GM18951 (cell line): Measurements from ENCODE around the gene COPS7B.
"Not testable (repeated sequence)": the region's sequence is repeated elsewhere in the genome, so short reads cannot be mapped to it uniquely, and the experiment has no call there.

Experiments used
- POLR2A ChIP-seq: IDR thresholded peaks from 4 replicates; pipeline ENCODE4 v1.6.1; 2011; ENCODE audit warnings: mild to moderate bottlenecking; ENCODE audit not compliant: insufficient read length, insufficient read depth; ENCODE audit errors: extremely low read depth
- in situ Hi-C: fragments of 300-500 bp; cut with MboI; formaldehyde crosslinking; loops from one replicate; pipeline ENCODE4 v1.12.0; 2022; ENCODE audit warnings: low sequenced_read_pairs, mixed read lengths, inconsistent platforms; ENCODE audit not compliant: unreplicated experiment

The COPS7B gene

DNA sequence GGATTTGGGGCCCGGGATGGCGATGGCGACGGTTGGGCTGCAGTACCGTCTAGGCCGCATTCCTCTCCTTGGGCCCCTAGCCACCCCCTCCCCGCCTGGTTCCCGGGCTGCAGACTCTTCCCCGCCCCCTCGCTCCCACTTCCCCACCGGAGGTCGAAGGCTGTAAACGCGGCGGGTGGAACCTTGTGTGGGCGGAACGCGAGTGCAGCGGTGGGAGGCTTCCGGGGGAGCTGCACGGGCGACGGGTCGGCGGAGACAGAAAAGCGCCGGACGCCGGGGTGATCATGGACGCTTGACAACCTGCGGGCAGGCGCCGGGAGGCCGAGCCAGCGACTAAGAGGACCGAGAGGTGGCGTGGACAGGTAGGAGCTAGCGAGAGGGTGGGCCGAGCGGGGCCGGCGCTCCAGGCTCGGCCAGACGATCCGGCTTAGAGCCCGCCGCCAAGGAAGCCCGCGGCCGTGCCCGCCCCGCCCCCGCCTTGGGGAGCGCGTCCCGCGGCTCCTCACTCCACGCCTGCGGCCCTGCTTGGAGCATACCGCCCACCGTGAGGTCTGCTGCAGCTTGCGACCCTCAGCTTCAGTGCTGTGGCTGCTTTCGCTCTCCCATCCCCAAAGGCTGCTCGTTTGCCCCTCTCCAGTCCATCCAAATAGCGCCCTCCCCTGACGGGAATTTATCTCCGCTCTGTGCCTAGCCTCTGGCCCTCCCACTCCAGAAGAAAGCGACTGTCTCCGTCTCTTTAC is at the start of gene COPS7B:
Gene COPS7B (plus strand): TSS at position 269 of the 740 bp plus-strand sequence. CDS start 2,126 bp downstream, outside the sequence.
- in situ Hi-C loops, result no loop called here
- TF ChIP-seq POLR2A, result peak; percentile 67

DNA sequence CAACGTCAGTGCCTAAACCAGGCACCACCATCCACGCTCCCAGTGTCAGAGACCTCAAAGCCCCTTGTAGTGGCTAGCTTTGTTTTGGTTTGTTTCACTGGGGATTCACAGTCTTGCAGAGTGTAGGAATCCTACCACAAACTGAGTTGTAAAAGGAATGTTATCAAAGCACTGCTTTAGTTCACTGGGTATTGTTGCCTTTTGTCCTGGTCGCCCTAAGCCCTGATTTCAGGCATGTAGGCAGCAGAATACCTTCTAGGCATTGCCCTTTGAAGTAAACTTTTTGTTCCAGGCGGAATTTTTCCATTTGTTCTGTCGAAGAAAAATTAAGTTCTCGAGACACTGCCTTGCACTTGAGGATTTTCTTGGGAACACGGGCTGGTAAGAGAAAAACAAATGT is 48.5 kb upstream of the COPS7B start:
- TF ChIP-seq POLR2A, result no peak
- in situ Hi-C loops, result no loop called here

DNA sequence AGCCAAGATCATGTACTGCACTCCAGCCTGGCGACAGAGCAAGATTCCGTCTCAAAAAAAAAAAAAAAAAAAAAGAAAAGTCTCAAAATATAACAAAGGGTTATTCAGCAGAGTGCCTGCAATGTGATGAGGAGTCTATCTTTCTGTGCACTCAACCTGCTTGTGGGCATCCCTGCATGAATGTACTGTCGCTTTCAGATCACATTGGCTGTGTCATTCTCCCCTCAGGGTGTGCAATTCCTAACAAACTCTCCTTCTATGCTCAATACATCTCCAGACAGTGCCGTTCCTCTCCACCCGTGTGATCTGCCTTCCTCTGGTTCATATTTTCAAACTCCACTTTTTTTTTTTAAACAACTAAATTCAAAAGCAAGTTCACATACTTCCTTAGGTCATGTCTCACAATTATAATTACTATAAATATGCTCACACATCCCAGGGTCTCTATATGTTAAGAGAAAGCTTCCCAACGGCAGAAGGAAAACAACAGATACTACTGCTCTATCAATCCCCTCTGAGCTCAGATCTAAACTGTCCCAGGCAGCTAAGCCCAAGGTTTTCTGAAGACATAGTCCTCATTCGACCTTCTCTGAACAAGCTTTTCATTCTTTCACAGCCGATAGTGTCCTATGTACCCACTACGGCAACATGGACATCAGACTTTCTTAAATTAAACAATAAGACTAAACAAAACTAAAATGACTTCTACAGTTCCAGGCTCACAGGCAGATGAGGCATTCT is 42.7 kb upstream of the COPS7B start:
- TF ChIP-seq POLR2A, result no peak
- in situ Hi-C loops, result no loop called here

DNA sequence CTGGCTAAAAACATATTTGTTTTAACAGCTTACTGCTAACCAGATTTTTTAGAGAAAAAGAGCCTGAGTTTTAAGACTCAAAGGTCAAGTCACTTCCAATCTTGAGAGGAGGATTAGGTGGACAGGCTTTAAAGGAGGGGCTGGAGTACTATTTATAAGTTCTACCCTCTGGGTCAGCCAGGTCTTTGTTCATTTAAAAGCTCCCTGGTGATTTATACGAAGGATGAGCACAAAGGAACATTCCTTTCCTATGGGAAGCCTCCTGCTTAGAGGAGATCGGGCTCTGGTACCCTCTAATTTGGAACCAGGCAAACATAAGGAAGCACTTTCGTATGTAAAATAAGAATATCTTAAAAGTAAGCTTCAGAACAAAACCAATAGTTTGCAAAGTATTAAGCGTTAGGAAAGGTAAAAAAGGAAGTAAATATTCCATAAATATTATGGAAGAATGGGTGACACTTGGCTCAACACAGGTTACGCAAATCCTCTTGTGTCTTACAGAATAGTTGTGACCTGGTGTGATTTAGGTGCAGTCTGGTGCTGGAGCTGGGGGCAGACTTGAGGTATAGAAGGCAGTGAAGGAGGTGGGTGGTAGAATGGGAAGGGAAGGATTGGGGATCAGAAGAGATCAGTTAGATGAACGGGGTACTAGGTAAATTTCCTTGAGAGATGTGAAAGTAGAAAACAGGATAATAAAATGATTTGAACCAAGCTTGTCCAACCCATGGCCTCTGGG is 40.8 kb upstream of the COPS7B start:
- in situ Hi-C loops, result no loop called here

DNA sequence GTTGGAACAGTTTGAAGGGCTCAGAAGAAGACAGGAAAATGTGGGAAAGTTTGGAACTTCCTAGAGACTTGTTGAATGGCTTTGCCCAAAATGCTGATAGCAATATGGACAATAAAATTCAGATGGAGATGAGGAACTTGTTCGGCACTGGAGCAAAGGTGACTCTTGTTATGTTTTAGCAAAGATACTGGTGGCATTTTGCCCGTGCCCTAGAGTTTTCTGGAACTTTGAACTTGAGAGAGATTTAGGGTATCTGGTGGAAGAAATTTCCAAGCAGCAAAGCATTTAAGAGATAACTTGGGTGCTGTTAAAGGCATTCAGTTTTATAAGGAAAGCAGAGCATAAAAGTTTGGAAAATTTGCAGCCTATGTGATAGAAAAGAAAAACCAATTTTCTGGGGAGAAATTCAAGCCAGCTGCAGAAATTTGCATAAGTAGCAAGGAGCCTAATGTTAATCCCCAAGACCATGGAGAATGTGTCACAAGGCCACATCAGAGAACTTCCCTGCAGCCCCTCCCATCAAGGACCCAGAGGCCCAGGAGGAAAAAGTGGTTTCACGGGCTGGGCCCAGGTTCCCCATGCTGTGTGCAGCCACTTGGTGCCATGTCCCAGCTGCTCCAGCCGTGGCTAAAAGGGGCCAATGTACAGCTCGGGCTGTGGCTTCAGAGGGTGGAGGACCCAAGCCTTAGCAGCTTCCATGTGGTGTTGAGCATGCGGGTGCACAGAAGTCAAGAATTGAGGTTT is 37.9 kb upstream of the COPS7B start:
- in situ Hi-C loops, result not testable (repeated sequence)

More for the DNA sequence above, 40.8 kb upstream of the COPS7B start:
- TF ChIP-seq POLR2A, result no peak

DNA sequence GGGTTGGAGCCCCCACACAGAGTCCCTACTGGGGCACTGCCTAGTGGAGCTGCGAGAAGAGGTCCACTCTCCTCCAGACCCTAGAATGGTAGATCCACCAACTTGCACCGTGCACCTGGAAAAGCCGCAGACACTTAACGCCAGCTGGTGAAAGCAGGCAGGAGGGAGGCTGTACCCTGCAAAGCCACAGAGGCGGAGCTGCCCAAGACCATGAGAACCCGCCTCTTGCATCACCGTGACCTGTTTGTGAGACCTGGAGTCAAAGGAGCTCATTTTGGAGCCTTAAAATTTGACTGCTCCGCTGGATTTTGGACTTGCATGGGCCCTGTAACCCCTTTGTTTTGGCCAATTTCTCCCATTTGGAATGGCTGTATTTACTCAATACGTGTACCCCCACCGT is 37.2 kb upstream of the COPS7B start:
- in situ Hi-C loops, result not testable (repeated sequence)

DNA sequence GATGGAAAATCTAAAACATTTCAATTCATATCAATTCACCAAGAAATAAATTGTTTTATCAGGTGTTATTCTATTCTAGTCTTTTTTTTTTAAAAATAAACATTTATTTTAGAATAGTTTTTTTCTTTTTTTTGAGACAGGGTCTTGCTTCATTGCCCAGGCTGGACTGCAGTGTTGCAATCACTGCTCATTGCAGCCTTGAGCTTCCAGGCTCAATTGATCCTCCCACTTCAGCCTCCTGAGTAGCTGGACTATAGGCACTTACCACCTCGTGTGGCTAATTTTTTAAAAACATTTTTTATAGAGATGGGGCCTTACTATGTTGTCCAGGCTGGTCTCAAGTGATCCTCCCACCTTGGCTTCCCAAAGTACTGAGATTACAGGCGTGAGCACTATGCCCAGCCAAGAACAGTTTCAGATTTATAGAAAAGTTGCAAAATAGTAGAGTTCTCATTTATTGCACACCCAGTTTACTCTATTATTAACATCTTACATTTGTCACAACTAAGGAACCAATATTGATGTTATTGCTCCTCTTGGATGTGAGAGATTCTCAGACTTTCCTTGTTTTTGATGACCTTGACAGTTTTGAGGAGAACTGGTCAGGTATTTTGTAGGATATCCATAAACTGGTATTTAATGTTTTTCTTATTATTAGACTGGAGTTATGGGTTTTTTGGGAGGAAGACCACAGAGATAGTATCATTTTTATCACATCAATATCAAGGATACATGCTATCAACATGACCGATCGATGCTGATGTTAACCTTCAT is 35.0 kb upstream of the COPS7B start:
- TF ChIP-seq POLR2A, result no peak
- in situ Hi-C loops, result no loop called here

DNA sequence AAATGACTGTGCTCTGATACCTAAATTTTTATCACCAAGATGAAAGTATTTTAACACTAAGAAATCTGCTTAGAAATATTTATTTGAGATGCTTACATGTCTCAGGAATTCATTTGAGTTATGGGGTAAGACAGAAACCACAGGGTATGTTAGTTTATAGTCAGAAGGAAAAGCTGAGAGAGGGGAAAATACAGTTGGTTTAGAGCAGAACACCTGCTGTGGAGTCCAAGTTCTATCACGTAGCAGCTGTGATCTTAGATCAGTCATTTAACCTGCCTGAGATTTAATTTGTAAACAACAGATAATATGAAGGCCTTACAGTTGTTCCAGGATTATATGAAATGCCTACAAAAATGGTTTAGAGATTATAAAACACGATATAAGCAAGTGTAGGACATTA is 34.2 kb upstream of the COPS7B start:
- no peak for TF ChIP-seq POLR2A
- in situ Hi-C loops, result no loop called here

DNA sequence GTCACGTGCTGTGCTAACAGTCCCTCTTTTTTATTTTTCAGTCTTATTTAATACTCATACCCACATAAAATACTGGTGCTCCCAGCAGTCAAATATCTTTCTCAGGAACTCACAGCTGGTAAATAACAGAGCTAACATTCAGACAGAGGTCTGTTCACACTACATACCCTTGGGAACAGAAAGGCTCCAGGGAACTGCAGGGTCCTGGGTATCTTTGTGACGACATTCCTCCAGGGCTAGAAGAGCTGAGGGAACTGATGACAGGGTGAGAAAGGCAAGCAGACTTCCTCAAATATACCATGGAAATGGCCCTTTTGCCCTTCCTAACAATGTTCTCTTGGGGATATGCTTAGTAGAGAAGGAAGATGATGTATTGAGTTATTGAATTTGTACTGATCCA is 24.5 kb upstream of the COPS7B start:
- no peak for TF ChIP-seq POLR2A
- in situ Hi-C loops, result no loop called here

DNA sequence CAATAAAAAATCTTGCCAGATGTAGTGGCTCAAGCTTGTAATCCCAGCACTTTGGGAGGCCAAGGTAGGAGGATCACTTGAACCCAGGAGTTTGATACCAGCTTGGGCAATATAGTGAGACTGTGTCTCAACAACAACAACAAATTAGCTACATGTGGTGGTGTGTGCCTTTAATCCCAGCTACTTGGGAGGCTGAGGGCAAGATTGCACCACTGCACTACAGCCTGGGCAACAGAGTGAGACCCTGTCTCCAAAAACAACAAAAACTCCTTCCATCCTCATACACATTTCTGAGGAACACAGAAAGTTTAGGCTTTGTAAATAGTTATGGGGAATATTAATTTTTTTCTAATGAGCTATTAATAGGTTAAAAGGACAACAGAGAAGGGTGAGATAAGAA is 22.1 kb upstream of the COPS7B start:
- in situ Hi-C loops, result no loop called here
- TF ChIP-seq POLR2A, result no peak

DNA sequence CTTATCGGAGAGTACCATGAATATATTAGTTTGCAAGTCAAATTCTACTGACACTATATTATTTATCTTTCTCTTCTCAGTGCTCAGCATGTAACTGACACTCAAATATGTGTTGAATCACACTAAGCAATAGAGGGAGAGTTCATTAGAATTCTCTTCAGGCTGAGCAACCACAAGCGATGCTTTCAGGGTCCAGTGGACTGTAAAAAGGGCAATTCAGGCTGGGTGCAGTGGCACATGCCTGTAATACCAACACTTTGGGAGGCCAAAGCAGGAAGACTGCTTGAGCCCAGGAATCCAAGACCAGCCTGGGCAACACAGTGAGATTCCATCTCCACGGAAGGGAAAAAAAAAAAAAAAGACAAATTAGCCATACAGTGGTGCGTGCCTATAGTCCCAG is 21.5 kb upstream of the COPS7B start:
- no peak for TF ChIP-seq POLR2A
- in situ Hi-C loops, result no loop called here

DNA sequence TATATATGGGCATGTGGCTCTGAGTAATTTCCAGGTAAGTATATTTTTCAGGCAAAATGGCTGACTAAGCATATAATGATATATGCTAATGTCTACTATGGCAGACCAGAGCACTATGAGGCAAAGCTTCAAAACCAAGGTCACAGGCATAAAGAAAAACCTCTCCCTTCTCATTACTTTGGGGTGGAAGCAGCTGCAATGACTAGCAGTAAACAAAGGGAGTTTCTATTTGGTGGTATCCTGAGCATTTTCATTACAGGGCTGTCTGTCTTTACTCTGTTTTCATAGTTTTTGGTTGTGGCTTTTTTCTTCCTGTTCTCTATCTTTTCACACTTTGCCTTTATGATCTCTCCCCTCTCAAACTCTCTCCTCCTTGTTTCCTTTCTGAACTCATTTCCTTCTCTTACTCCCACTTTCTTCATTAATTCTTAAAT is 20.7 kb upstream of the COPS7B start:
- no peak for TF ChIP-seq POLR2A
- in situ Hi-C loops, result no loop called here
